NCI-H774 (cell line): ENCODE results near the gene ADAMTS4.
"Not testable (repeated sequence)": the region's sequence is repeated elsewhere in the genome, so short reads cannot be mapped to it uniquely, and the experiment has no call there.

Experiments used
- DNase-seq: peaks from one replicate; lab custom pipeline; 2025; lab: John Stamatoyannopoulos, UW

The ADAMTS4 gene

GRCh38 chr1:161198897-161199431, at the start of gene ADAMTS4:
TSS of gene ADAMTS4 (minus strand) at chr1:161199054. CDS start at chr1:161198627, 427 bp downstream.
- no peak for DNase-seq

GRCh38 chr1:161244888-161245287, 46.0 kb upstream of the ADAMTS4 start:
- DNase-seq, result no peak

GRCh38 chr1:161242313-161242712, 43.5 kb upstream of the ADAMTS4 start:
- no peak for DNase-seq

GRCh38 chr1:161241682-161242081, 42.8 kb upstream of the ADAMTS4 start:
- DNase-seq, result no peak

GRCh38 chr1:161238039-161238473, 39.2 kb upstream of the ADAMTS4 start, which contains the start of gene NR1I3:
TSS of gene NR1I3 (minus strand) at chr1:161238203. CDS start at chr1:161236565, 1,638 bp downstream.
- no peak for DNase-seq

GRCh38 chr1:161235957-161236775, 37.3 kb upstream of the ADAMTS4 start:
- no peak for DNase-seq

GRCh38 chr1:161233102-161233501, 34.2 kb upstream of the ADAMTS4 start:
- DNase-seq, result no peak

GRCh38 chr1:161230762-161231161, 31.9 kb upstream of the ADAMTS4 start:
- no peak for DNase-seq

GRCh38 chr1:161229896-161230295, 31.0 kb upstream of the ADAMTS4 start:
- no peak for DNase-seq

GRCh38 chr1:161228032-161228431, 29.2 kb upstream of the ADAMTS4 start:
- no peak for DNase-seq

GRCh38 chr1:161227196-161227871, 28.5 kb upstream of the ADAMTS4 start:
- peak; percentile 57 for DNase-seq

- DNase-seq, result no peak
These were observed 27.9 kb upstream of the ADAMTS4 start for GRCh38 chr1:161226759-161227158.

- no peak for DNase-seq
These were observed 27.5 kb upstream of the ADAMTS4 start for GRCh38 chr1:161226320-161226711.

- DNase-seq, result peak; percentile 97
These were observed 26.9 kb upstream of the ADAMTS4 start, which contains the start of gene TOMM40L for GRCh38 chr1:161225534-161226319. TSS of gene TOMM40L (plus strand) at chr1:161226060. CDS start at chr1:161226490, 430 bp downstream.

GRCh38 chr1:161225178-161225533, 26.3 kb upstream of the ADAMTS4 start:
- DNase-seq, result no peak

GRCh38 chr1:161224695-161225087, 25.8 kb upstream of the ADAMTS4 start:
- not testable (repeated sequence) for DNase-seq

GRCh38 chr1:161223805-161224694, 25.2 kb upstream of the ADAMTS4 start:
- no peak for DNase-seq

GRCh38 chr1:161222175-161223019, 23.5 kb upstream of the ADAMTS4 start:
- DNase-seq, result no peak

- no peak for DNase-seq
These were observed 21.1 kb upstream of the ADAMTS4 start for GRCh38 chr1:161220002-161220401.
